HG03196 (cell line): ENCODE data around the gene SHC1.
A peak's percentile ranks its signal among the peaks of the same experiment; 100 is the strongest.

Experiments used
- ATAC-seq: cut with Tn5 transposase; IDR thresholded peaks from one replicate; pipeline ENCODE4 v1.9.1; 2021; ENCODE audit not compliant: unreplicated experiment

Gene SHC1

DNA sequence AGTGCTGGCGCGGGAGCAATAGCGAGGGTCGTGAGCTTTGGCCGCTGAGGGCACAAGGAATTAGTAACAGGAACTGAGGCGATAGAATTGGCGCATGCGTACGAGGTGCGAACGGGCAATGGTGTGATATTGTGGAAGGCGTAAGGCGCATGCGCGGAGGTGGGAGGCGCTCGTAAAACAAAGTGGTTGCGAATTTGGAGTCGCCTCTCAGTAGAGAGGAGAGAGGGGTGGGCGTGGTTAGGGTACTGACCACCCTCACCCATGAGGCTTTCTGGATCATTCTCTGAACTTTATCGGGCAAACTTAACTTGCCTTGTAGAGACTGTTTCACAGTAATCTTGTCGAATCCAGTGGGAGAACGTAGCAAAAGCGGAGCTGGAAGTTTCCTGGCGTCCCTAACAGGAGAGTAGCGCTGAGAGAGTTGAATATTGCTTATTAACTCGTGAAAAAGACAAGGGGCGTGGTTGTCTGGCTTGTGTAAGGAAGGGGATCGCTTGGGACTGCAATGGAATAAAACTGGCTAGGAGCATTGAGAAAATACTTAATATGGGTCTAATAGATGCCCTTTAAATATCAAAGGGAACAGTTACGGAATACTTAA is 4.4 kb upstream of the SHC1 start:
- peak; percentile 46 for ATAC-seq

DNA sequence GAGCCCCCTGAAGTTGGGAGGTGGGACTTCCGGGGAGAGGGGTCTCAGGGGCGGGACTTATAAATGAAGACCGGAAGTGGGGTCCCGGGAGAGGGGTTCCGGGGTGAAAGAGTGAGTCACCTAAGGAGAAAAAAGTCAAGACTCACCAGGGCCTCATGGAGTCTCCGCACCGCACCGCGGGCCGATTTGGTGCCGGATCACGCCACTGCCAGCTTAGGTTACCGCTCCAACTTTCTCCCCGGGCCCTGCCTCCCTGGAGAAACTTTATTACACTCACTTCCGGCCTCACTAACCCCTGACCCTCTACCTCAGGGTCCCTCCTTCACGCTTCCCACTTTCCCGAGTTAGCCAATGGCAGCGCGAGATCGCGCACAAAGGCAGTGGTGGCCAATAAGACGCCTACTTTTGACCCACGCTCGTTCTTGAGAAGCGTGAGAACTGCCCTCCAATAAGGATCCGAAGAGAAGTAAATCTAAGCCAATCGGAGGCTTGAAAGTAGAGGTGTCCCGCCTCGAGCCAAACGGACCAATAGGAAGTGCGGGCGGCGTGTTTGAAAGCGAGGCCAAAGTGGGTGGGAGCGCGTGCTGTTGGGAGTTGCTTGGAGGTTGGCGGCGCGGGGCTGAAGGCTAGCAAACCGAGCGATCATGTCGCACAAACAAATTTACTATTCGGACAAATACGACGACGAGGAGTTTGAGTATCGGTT is 3.7 kb upstream of the SHC1 start, which contains the start of gene CKS1B:
Gene CKS1B (plus strand): TSS at position 580 of the 706 bp plus-strand sequence. CDS start 65 bp downstream, at position 645.
- ATAC-seq = peak; percentile 70

DNA sequence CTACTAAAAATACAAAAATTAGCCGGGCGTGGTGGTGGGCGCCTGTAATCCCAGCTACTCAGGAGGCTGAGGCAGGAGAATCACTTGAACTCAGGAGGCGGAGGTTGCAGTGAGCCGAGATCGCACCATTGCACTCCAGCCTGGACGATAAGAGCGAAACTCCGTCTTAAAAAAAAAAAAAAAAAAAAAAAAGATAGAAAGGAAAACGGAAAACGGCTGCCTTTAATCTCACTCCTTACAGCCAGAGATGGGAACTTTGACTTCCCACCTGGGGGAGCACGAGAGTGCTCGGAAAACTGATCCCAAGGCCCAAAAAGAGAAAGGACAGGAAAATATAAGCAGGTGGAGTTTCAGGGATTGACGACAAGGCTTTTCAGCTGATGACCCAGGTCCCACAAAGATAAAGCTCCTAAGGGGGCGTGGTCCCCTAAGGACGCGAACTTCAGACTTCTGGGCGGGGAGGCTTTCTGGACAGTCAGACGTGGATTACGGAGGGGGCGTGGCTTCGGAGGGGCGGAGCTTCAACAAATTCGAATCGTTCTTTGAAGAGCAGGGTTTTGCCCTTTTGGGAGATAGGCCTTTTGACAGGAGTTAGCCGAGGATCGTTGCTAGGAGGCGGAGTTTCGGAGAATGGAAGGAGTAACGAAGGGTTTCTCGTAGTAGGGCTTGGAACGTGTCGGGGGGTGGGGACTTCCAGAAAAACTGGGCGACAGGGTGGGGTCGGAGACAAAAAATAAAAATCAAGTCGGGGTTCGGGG is 3.0 kb upstream of the SHC1 start:
- peak; percentile 19 for ATAC-seq

DNA sequence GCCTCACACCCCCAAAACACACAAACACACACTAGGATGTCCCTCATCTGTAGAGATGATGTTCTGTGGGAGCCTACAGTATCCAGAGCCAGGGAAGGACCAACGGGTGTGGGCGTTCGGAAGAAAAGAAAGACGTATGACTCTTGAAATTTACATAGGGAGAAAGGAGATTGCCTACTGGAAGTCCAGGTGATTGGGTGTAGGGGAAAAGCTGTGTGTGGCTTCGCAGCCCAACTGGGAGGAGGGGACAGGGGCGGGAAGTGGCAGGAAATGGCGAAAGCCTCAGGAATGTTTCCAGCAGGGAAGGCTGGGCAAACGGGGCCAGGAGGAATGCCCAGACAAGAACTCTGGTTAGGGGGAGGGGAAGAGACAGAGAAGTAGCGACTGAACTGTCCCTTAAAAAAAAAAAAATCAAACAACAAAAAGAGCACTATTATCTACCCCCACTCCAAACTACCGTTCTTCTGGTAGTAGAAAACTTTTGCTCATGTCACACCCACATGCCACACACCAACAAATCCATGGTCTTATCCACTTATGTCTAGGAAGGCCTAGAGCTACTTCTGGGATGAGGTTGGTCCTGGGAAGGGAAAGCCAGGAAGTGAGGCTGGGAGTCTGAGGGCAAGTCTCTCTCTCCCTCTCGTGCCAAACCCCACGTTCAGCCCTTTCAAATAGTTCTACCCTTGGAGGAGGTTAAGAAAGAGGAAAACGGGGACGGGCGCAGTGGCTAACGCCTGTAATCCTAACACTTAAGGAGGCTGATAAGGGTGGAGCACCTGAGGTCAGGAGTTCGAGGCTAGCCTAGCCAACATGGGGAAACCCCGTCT is 2.2 kb upstream of the SHC1 start:
- no peak for ATAC-seq

DNA sequence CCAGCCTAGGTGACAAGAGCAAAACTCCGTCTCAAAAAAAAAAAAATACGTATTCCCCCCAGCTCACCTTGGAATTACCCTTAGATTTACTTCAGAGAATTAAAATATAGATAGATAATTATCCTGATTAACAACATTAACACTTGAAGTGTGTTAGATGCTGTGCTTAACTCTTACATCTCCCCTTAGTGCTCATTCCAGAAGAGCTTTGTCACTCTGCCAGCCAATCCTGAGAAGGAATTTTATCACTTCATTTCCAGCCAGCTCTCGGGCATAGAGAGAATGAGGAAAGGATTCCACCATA is 1.6 kb upstream of the SHC1 start:
- no peak for ATAC-seq

DNA sequence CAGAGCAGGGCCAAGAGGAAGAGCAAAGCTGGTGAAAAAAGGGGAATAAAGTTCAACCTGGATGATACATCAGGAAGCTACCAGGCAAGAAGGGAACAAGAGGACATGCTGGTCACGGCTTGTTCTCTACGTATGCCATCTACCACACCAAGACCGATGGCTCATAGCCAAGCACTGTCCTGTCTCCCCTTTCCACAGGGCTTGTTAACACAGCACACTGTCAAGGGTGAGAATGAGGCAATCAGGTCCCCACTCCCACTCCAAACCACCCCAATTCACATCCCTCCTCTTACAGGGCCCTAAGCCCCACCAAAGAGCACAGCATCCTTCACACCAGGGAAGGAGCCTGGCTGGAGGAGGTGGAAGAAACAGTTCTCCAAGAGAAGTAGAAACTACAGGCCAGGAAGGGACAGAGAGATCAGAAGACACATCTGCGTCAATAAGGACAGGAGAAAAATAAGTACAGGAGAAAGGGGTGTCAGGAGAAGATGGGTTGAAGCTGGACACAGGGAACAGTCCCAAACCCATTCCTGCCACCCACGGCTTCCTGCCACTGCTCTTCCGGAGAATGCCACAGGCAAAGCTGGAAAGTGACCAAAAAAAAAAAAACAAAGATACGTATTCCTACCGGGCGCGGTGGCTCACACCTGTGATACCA is 923 bp upstream of the SHC1 start:
- no peak for ATAC-seq

DNA sequence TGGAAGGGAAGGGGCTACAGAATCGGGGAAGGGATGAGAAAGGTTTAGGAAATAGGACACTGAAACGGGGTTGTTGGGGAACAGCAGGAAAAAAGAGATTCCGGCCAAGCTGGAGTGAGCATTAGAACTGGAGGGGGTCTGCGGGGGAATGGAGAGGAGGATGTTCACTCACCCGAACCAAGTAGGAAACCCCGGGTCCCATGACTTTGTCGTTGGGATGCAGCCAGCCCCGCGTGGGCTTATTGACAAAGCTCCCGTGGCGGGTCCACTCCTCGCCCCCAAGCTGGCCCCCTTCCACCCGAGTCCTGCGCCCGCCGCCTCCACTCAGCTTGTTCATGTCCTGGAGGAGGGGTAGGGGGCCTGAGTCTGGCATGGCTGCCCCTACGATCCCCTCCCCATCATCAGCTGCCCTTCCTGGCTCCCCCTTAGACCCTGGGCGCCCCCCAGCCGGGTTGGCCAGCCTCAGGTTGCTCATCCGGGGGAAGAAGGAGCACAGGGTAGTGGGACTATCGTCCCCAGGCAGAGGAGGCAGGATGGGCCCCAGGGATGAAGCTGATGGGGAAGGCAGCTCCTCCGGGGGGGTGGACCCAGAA is 591 bp downstream of the SHC1 start:
- ATAC-seq = no peak

DNA sequence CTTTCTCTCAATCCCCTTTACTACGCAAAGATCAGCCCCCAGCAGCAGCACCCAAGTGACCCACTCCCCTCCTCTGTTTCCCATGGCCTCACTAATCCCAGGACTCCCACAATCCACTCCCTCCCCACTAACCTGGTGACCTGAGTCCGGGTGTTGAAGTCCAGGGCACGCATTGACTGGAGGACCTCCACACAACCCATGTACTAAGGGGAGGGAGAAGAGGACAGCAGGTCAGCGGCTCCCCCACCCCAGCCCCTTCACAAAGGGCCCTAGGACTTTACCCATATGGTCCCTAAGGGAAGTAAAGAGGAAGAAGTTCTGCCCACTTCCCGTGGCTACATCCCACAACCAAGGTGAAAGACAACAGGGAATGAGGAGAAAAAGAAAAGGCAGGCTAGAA is 1.3 kb downstream of the SHC1 start:
- ATAC-seq = no peak

DNA sequence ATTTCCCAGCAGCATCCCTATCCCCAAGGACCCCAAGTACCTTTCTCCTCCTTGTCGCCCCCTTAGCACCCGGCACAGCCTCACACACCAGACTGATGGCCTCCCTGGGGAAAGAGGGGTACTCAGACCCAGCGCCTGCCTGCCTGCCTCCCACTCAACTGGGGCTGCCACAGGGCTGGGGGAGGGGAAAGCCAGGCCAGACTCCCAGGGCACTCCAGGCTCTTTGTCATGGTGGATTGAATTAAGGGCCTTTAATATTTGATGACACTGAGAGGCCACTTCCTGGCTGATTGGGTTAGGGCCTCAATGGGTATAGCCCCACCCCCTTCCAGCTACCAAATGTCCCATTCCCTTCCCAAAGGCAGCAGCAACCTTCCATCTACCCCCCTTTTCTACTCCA is 1.8 kb downstream of the SHC1 start:
- no peak for ATAC-seq

DNA sequence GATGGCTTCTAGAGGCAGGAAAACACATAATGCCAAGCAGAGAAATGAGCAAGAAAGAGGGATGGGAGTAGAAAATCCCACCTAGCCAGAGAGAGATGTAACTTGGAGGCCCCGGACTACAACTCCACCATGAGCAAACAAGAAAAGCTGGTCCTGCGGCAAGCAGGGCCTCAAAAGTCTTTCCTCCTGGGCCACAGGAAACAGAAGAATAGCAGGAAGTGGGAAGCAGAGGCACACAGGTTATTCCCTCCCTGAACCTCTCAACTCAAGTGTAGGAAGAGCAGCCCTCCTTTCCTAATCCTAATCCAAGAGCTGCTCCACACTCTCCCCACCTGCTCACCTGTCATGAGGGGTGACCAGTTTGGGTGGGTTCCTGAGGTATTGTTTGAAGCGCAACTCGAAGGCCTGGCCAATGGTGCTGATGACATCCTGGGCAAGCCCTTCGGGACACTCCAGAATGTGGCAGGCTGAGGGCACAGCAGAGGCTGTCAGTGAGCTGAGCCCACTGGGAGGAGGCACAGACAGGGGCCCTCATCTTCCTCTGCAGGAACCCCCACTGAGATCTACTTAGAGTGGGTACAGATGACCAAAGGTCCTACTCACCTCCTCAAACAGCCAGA is 3.1 kb downstream of the SHC1 start:
- ATAC-seq = no peak

DNA sequence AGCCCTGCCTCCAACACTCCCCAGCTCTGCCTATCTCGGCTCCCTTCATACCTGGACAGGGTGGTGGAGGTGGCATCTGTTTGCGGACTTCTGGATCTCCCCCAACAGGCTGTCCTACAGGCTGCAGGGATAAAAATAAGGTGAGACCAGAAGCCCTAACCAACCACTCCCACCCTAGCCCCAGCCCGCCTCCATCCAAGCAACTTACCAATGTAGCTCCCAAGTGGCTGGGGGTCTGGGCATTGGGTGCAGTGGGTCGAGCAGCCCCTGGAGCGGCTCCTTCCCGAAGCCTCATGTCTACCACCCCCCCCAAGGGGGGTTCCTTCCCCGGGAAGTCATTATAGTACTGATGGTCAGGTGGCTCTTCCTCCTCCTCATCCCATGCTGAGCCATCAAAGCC is 4.4 kb downstream of the SHC1 start:
- no peak for ATAC-seq

DNA sequence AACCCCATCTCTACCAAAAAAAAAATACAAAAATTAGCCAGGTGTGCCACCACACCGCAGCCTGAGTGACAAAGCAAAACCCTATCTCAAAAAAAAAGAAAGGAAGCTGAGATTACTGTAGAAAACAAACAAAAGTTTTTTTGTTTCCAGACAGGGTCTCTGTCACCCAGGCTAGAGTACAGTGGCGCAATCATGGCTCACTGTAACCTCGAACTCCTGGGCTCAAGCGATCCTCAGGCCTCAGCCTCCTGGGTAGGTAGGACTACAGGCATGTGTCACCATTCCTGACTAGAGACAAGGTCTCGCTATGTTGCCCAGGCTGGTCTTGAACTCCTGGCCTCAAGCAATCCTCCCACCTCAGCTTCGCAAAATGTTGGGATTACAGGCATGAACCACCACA is 6.2 kb downstream of the SHC1 start:
- ATAC-seq = no peak

DNA sequence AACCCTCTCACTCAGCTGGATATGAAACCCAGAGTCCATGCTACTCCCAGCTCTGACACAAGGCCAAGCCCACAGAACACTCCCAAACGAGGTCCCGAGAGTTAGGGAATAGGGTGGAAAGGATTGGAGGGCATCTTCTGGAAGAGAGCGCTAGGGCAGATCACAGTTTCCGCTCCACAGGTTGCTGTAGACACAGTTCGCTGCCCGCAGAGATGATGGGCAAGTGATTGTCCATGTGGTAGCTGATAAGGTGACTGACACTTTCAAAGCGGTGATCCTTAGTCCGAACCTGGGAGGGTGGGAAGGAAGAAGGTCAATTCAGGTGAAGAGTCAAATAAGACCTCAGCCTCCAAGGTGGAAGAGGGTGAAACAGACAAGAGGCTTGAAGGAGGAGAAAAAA is 6.9 kb downstream of the SHC1 start:
- ATAC-seq = no peak

DNA sequence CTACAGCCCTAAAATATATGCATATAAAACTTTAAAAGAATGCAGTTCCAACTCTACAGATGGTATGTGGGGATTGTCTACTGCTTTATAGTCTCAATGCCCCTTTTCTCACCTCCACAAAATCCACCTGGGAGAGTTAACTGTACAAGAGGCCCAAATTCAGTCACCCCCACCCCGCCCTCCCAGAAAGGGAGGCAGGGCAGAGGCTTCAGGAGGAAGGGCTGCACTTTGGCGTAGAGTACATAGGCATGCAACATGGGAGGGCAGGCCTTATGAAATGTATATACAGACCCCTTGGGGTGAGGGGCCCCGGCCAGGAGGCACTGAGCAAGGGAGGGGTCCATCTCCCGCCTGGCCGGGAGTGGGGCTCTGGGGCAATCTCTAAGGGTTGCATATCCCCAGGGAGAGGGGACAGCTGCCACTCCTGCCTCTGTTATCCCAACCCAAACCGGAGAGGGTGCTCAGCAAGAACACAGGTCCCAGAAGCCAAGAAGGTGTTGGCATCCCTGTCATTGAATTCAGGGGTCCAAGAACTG is 7.7 kb downstream of the SHC1 start:
- ATAC-seq = no peak

DNA sequence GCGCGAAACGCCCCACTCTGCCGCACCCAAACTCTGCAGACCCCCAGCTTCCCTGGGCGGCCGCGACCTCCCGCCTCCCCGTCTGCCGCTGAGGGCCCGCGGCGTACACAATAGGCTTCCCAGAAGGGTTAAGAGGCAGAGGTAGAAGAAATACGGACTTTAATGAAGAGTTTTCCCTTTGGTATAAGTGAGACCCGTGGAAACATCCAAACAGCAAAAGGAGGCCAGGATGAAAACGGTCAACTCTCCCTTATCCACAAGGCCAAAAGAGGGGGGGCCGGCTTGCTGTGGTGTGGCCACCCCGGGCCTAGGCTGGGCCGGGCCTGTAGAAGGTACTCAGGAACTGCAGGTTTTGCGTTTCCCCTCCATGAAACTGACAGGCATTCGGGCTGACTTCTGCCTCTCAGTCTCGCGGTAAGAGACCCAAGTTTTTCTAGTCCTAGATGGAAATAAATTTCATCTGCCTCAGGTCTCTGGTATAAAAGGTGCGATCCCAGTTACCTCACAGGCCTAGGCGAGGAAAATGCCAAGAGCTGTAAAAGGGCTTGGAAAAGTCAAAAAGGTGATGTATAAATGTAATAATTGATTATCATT is 8.3 kb downstream of the SHC1 start:
- no peak for ATAC-seq

DNA sequence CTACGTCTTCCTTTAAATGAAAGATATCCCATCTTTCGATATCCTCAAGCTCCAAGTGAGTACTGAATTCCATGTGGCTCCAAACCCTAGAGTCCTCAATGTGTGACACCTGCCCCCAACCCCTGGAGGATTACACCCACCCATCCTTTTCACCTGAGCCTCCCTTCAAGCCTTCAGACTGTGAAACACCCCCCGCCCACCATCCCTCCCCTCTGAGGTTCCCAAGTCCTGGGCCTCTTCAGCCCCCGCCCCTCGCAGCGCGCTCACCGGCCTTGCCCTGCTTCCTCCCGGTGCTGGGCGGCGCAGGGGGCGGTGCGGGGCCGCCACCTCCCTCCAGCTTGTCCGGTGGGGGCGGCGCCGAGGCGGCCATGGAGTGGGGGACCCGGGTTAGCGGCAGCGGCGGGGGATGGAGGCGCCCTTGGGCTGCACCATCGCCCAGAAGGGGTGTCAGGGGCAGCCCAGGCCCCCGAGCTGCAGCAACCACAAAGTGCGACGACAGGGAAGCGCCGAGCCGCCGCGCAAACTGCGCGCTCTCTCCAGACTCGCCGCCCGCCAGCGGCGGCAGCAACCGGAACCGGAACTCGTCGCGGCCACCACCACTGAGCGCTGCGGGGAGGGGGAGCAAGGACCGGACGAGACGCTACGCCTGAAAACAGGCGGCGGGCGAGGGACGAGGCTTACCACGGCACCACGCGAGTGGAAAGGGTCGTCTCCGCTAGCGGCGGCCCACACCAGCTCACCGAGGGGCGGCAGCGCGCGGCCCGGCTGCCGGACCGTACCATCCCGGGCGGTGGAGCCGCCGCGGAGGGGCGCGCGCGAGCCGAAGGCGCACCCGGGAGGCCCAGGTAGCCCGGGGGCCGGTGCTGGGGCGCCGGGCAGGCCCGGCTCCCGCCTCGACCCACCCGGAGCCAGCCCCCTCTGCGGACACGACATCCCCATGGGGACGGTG is 9.1 kb downstream of the SHC1 start, which contains the start of gene PYGO2:
Gene PYGO2 (minus strand): TSS at position 576 of the 949 bp plus-strand sequence. CDS start 206 bp downstream, at position 370.
- peak; percentile 66 for ATAC-seq

DNA sequence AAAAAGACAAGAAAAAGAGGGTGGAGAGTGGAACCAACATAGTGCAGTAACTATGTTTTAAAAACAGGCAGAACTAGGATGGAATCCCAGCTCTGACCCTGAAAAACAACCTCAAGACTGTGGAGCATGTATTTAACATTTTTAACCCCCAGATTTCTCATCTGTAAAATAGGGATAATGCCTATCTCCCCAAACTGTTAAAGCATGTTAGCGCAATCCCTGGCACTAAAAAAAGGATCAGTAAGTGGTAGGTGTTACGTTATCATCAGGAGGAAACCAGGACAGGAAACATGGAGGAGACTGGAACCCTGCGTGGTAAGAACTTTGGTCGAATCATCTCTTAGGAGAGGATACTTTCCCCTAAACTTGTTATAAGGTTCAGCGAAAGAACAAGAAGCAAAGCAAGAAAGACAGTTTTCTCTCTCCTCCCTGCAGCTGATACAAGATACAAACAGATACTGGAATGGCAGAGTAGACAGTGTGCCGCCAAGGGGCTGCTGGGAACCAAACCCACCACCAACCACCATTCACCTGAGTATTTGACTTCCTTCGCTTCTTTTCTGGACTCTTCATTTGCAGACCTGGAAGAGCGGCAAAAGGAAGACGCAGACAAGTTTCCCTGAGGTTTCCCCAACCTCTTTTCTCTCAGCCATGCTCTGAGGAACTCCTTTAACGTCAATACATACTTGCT is 10.0 kb downstream of the SHC1 start:
- no peak for ATAC-seq

DNA sequence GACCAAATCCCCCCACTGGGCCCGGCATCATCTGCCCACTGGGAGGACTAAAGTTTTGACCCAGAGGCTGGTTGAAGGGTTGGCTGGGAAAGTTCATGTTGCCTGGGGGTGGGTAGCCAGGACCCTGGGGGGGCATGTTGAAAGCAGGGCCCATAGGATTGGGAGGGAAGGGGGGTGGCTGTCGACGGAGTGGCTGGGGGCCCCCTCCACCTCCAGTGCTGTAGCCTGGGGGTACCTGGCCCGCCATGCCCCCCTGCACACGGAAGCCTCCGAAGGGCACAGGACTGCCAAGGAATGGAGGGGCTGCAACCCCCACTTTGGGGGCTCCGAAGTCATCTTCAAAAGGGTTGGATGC is 11.1 kb downstream of the SHC1 start:
- ATAC-seq = no peak
